ENCODE measurements around the gene MEP1A. TPM values are rescaled to one million over a fixed set of nuclear protein-coding genes. Genes with fewer than 3 reads are reported as not detected.
"Not testable (repeated sequence)": the region's sequence is repeated elsewhere in the genome, so short reads cannot be mapped to it uniquely, and the experiment has no call there.

Gene MEP1A
- total RNA-seq (2014; rRNA removed; shearing (Covaris generic)) = 0.05 TPM in 1 of 2 replicates, not detected in the other

- DNase-seq (ENCODE audit: low spot score) = no peak
These were observed at the start of gene MEP1A for GRCh38 chr6:46793138-46793537. Gene MEP1A, plus strand, starts transcription at chr6:46793389. Its CDS starts 10 bp downstream, at chr6:46793399.

GRCh38 chr6:46743425-46744158 lies 49.6 kb upstream of the MEP1A start:
- DNase-seq (ENCODE audit: low spot score) = no peak

- not testable (repeated sequence) for DNase-seq (ENCODE audit: low spot score)
These were observed 48.9 kb upstream of the MEP1A start for GRCh38 chr6:46744159-46744725.

- DNase-seq (ENCODE audit: low spot score) = no peak
These were observed 47.2 kb upstream of the MEP1A start for GRCh38 chr6:46745973-46746372.

- DNase-seq (ENCODE audit: low spot score) = no peak
These were observed 46.5 kb upstream of the MEP1A start, which contains the start of gene ANKRD66 for GRCh38 chr6:46746696-46747095. Gene ANKRD66, plus strand, starts transcription at chr6:46746933. Its CDS starts 5,016 bp downstream, at chr6:46751949.

- DNase-seq (ENCODE audit: low spot score) = no peak
These were observed 44.2 kb upstream of the MEP1A start for GRCh38 chr6:46748940-46749503.

GRCh38 chr6:46749731-46750130 lies 43.5 kb upstream of the MEP1A start:
- DNase-seq (ENCODE audit: low spot score) = no peak

- no peak for DNase-seq (ENCODE audit: low spot score)
These were observed 41.5 kb upstream of the MEP1A start for GRCh38 chr6:46751658-46752057.

- no peak for DNase-seq (ENCODE audit: low spot score)
These were observed 37.3 kb upstream of the MEP1A start for GRCh38 chr6:46755865-46756264.

- no peak for DNase-seq (ENCODE audit: low spot score)
These were observed 36.5 kb upstream of the MEP1A start for GRCh38 chr6:46756469-46757213.

- DNase-seq (ENCODE audit: low spot score) = no peak
These were observed 36.0 kb upstream of the MEP1A start for GRCh38 chr6:46757214-46757596.

GRCh38 chr6:46758960-46759753 lies 34.0 kb upstream of the MEP1A start:
- DNase-seq (ENCODE audit: low spot score) = no peak

- DNase-seq (ENCODE audit: low spot score) = no peak
These were observed 32.3 kb upstream of the MEP1A start for GRCh38 chr6:46760925-46761324.

GRCh38 chr6:46763466-46763865 lies 29.7 kb upstream of the MEP1A start:
- DNase-seq (ENCODE audit: low spot score) = no peak

GRCh38 chr6:46764280-46764679 lies 28.9 kb upstream of the MEP1A start:
- not testable (repeated sequence) for DNase-seq (ENCODE audit: low spot score)

- no peak for DNase-seq (ENCODE audit: low spot score)
These were observed 28.2 kb upstream of the MEP1A start for GRCh38 chr6:46764961-46765360.

- DNase-seq (ENCODE audit: low spot score) = no peak
These were observed 21.2 kb upstream of the MEP1A start for GRCh38 chr6:46772016-46772415.

- no peak for DNase-seq (ENCODE audit: low spot score)
These were observed 20.4 kb upstream of the MEP1A start for GRCh38 chr6:46772762-46773161.

GRCh38 chr6:46773201-46773855 lies 19.9 kb upstream of the MEP1A start:
- DNase-seq (ENCODE audit: low spot score) = no peak

GRCh38 chr6:46774736-46775135 lies 18.5 kb upstream of the MEP1A start:
- not testable (repeated sequence) for DNase-seq (ENCODE audit: low spot score)

Measured in HT-29 (cell line).